Middle frontal gyrus (tissue), 1 donor: ENCODE data around the gene PLXNB2.
A peak's percentile ranks its signal among the peaks of the same experiment; 100 is the strongest.
"Not testable (repeated sequence)": the region's sequence is repeated elsewhere in the genome, so short reads cannot be mapped to it uniquely, and the experiment has no call there.

Source experiments
- DNase-seq: peaks from one replicate; pipeline ENCODE4 v3.0.0-alpha.2; 2015; ENCODE audit warnings: low spot score; ENCODE audit errors: extremely low spot score

PLXNB2 gene

DNA sequence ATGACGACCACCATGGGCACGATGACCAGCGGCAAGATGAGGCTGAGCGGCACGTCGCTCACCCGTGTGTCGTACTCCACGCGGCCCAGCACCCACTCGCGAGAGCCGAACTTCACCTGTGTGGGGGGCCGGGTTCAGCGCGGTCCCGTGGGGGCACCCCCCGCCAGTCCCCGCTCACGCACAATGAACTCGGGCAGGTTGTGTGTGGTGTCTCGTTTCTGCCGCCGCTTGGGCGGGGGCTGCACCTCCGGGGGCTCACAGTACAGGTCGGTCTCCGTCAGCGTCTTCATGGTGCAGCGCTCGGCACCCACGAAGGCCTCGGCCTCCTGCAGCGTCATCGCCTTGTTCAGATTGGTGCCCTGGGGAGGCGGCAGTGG is 26.1 kb downstream of the PLXNB2 start:
- DNase-seq, result no peak

DNA sequence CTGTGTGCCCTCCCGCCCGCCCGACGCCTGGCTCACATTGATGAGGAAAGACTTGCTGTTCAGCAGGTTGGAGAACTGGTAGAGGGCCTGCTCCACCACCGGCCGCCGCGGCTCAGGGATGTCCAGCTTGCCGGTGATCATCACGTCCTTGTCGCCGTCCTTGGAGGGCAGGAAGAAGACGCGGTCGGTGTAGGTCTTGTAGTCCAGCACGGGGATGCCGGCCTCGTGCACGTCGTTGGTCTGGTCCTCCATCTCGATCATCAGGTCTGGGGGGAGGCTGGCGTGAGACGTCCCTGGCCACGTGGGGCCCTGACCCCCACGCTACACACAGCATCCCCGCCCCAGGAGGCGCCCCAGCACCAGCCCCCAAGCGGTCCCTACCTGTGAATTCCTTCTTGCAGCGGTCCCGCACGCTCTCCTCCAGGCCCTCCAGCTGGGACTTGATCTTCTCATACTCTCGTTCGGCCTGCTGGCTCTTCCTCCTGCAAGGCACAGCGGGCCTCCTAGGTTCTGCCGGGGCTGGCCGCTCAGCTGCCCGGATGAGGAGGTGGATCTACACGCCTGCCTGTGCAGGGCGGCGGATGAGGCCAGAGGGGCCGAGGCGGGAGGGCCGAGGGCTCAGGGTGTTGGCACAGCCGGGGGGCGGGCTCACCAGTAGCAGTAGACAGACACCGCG is 26.6 kb downstream of the PLXNB2 start:
- DNase-seq, result no peak

DNA sequence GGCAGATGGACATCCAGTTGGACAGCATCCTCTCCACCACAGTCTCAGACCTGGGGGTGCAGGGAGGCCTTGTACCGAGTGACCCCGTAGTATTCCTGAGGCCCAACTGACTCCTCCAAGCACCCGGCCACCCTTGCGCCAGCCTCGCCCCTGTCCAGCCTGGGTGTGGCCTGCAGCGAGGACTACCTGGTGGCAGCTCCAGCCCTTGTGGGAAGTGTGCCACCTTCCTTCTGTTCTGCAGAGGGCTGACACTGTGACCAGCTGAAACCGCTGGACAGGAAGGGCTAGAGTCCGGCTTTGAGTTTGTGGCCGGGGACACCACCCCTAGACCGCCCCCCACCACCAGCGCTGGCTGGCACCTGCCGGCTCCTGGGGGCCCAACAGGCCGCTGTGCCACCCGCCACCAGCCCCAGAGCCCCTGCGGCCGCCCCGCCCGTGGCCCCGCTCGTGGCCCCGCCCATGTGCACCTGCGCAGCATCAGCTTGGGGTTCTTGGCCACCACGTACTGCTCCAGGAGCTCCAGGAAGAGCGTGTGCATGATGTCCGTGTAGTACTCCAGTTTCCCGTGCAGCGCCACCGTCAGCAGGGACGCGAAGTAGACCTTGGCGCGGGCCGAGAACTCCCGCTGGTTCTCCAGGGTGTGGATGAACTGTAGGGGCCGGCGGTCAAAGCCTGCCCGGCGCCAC is 27.3 kb downstream of the PLXNB2 start:
- no peak for DNase-seq

GRCh38 chr22:50278956-50279619 is 28.4 kb downstream of the PLXNB2 start:
- no peak for DNase-seq

- no peak for DNase-seq
These were observed 29.0 kb downstream of the PLXNB2 start for GRCh38 chr22:50278461-50278860.

GRCh38 chr22:50277761-50278160 is 29.7 kb downstream of the PLXNB2 start:
- no peak for DNase-seq

DNA sequence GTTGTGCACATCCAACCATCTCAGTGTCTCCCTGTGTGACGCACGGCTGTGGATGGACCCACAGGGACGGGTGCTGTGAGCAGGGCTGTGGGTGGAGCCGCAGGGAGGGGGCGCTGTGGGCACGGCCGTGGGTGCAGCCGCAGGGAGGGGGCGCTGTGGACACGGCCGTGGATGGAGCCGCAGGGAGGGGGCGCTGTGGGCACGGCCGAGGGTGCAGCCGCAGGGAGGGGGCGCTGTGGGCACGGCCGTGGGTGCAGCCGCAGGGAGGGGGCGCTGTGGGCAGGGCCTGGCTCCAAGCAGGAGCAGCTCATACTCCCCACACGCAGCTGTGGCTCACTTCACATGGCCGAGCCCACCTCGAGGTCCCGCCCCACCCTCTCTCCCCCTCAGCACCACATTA is 31.3 kb downstream of the PLXNB2 start:
- DNase-seq, result peak; percentile 76

- no peak for DNase-seq
These were observed 32.0 kb downstream of the PLXNB2 start for GRCh38 chr22:50275181-50276055.

DNA sequence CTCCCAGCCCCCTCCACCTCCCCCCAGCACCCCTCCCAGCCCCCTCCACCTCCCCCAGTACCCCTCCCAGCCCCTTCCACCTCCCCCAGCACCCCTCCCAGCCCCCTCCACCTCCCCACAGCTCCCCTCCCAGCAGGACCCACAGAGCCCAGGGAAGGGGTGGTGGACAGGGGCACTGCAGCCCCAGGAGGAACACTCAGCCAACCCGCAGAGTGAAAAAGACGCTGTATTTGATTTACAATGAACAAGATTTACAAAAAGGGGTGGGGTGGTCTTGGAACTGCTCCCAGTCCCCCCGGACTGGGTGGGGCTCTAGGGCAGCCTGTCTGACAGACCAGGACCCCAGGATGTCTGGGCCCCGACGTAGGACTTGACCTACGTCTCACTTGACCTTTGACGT is 32.7 kb downstream of the PLXNB2 start:
- DNase-seq, result no peak

DNA sequence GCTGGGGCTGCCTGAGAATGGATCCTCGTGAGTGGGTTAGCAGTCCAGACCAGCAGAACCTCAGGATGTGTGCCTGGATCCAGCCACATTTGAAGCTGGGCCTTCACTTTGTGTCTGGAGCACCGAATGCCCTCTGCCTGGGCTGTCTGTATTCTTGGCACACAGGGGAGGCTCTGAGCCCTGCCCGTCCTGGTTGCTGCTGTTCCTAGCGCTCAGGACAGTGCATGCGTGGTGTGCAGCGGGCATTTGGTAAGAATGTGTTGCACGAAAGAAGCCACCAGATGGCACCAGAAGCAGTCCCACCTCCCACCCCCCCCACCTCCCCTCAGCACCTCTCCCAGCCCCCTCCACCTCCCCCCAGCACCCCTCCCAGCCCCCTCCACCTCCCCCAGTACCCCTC is 33.1 kb downstream of the PLXNB2 start:
- DNase-seq, result peak; percentile 60

DNA sequence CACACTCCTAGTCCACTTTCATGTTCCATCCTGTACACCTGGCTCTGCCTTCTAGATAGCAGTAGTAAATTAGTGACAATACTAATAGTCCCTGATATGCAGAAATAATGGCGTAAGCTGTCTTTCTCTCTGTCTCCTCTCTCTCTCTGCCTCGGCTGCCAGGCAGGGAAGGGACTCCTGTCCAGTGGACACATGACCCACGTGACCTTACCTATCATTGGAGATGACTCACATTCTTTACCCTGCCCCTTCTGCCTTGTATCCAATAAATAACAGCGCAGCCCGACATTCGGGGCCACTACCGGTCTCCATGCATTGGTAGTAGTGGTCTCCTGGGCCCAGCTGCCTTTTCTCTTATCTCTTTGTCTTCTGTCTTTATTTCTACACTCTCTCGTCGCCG is 33.7 kb downstream of the PLXNB2 start:
- DNase-seq, result not testable (repeated sequence)

GRCh38 chr22:50273352-50273751 is 34.1 kb downstream of the PLXNB2 start:
- DNase-seq, result not testable (repeated sequence)

GRCh38 chr22:50272044-50272802 is 35.2 kb downstream of the PLXNB2 start:
- no peak for DNase-seq

DNA sequence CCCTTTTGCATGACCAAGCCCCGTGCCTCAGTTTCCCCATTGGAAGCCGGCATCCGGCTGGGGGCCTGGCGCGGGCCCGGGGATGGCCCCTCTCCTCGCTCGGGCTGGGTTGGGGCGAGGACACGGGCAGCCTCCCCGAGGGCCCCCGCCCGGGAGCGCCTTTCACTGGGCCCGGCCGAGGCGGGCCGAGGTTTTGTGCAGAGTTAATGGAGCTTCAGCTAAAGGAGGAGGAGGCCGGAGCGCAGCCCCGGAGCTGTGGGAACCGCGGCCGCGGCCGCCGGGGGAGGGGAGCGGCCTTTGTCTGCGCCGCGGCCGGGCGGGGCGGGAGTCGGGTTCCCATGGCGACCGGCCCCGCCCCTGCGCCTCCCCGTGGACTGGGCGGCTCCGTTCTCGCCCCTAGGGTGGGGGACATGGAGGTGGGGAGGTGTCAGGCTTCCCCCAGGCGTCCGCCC is 35.9 kb downstream of the PLXNB2 start:
- peak; percentile 56 for DNase-seq

DNA sequence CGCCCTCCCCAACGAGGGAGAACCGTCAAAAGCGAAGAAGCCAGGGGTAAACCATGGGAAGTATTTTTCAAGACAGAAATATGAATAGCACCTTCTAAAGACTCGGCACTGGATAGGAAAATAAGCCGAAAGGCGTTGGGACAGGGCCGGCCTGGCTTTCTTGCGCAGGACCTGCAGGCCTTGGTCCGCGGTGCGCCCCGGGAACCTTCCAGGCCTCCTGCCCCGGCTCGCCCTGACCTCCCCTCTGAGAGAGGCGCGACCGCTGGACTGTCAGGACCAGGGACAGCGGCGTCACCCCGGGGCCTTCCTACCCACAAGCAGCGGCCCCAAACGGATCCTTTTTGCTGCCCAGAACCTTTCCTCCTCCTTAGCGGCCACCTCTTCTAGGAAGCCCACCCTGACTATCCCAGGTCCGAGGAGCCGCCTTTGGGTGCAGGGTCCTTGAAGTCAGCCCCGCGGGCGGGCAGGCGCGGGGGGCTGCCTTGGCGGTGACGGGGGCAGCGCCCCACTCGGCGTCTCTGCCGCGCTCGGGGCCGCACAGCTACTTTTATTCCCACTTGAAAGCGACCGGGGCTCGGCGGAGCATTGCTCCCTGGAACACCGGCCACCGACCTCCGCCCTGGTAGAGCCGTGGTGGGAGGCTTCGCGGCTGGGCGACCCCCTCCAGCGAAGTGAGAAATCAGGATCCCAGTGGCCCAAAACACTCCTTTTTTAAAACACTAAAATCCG is 36.6 kb downstream of the PLXNB2 start:
- DNase-seq, result no peak

GRCh38 chr22:50269970-50270665 is 37.3 kb downstream of the PLXNB2 start, which contains the start of gene MAPK11:
Gene MAPK11 (minus strand): TSS chr22:50270380. CDS start chr22:50270292, 88 bp downstream.
- no peak for DNase-seq

DNA sequence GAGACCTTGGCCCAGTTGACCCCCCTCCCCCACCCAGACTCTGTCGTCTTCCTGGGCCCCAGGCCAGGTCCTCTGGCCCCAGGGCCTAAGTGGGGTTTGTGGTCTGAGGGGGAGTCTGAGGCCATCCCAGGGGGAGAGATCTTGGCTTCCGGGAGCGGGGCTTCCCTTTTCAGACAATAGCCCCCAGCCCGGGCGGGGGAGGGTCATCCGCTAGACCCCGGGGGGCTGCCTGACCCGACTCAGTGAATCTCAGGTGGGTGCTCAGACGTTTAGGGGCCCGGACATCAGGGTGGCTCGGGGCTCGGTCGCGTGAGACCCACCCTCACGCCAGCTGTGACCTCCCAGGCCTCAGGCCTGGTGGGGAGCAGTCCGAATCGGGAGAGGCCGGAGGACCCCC is 37.9 kb downstream of the PLXNB2 start:
- no peak for DNase-seq

DNA sequence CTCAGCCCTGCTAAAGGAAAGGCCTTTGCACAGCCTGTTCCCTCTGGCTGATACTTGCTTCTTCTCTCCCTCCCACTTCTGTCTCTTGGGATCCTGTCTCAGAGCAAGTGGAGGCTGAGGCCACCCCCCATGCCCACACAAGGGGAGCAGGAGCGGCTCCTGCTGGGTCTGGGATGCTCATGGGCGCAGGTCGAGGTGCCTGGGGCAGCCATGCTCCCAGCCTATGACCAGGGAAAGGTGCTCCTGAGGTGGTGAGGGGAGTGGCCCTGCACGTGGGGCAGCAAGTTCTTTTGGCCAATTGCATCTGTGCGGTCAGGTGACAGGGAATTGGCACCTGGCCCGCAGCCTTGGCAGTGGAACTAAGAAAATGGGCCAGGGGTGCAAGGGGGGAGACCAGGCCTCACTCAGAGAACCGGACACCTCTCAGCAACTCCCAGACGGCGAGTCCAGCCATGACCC is 38.8 kb downstream of the PLXNB2 start:
- DNase-seq, result no peak
